Activated naive CD8-positive, alpha-beta T cell treated with anti-CD3 and anti-CD28 coated beads for 36 hours (primary cell): ENCODE measurements around the gene DNM2. TPM values are rescaled to one million over a fixed set of nuclear protein-coding genes. Genes with fewer than 3 reads are reported as not detected.

ENCODE experiments used
- DNase-seq: peaks from one replicate; pipeline ENCODE4 v3.0.0; 2021
- H3K27ac Mint-ChIP-seq: one replicate; pipeline ENCODE4 v1.8.0; 2022; ENCODE audit warnings: mild to moderate bottlenecking, moderate library complexity, mixed read lengths
- H3K27me3 Mint-ChIP-seq: one replicate; pipeline ENCODE4 v1.8.0; 2022; ENCODE audit warnings: mild to moderate bottlenecking, mixed read lengths
- H3K36me3 Mint-ChIP-seq: one replicate; pipeline ENCODE4 v1.8.0; 2021; ENCODE audit warnings: mild to moderate bottlenecking, mixed read lengths
- H3K4me1 Mint-ChIP-seq: one replicate; pipeline ENCODE4 v1.8.0; 2021; ENCODE audit warnings: mixed read lengths
- H3K4me3 Mint-ChIP-seq: one replicate; pipeline ENCODE4 v1.8.0; 2022; ENCODE audit warnings: mild to moderate bottlenecking, moderate library complexity, mixed read lengths
- H3K9me3 Mint-ChIP-seq: one replicate; pipeline ENCODE4 v1.8.0; 2022; ENCODE audit warnings: mixed read lengths
- total RNA-seq, 2 experiments: library from RNA; stranded (reverse); gene quantifications; one replicate each; pipeline ENCODE4 v1.2.3, GENCODE V29; 2021

The DNM2 gene
- total RNA-seq, 2 experiments from 2014 or later, result 127 to 133 TPM

GRCh38 chr19:10686193-10686592, 31.7 kb upstream of the DNM2 start:
- Mint-ChIP-seq H3K27ac (no peak overlapping the region), H3K36me3 (peaks cover 16% of the 10 kb centered on the region), H3K4me3 (no peak overlapping the region), H3K4me1 (peaks cover 1% of the 10 kb centered on the region), H3K27me3 (no peaks in the 10 kb centered on the region), H3K9me3 (no peaks in the 10 kb centered on the region)
- no peak for DNase-seq

GRCh38 chr19:10686661-10687517, 31.0 kb upstream of the DNM2 start:
- Mint-ChIP-seq H3K27ac (peak overlapping the region; percentile 42), H3K4me1 (peaks cover 1% of the 10 kb centered on the region), H3K4me3 (no peak overlapping the region), H3K27me3 (no peaks in the 10 kb centered on the region), H3K36me3 (peaks cover 20% of the 10 kb centered on the region), H3K9me3 (no peaks in the 10 kb centered on the region)
- no peak for DNase-seq

- Mint-ChIP-seq H3K4me3 (no peak overlapping the region), H3K9me3 (no peaks in the 10 kb centered on the region), H3K36me3 (peaks cover 23% of the 10 kb centered on the region), H3K27ac (peak overlapping the region; percentile 25), H3K27me3 (no peaks in the 10 kb centered on the region), H3K4me1 (peaks cover 3% of the 10 kb centered on the region)
- DNase-seq, result no peak
Observed at GRCh38 chr19:10687518-10688288, 30.2 kb upstream of the DNM2 start.

GRCh38 chr19:10688545-10689280, 29.2 kb upstream of the DNM2 start:
- H3K27ac Mint-ChIP-seq, result peak overlapping the region; percentile 22
- H3K36me3 Mint-ChIP-seq, result peaks cover 23% of the 10 kb centered on the region

GRCh38 chr19:10690341-10690781, 27.5 kb upstream of the DNM2 start:
- H3K36me3 Mint-ChIP-seq, result peaks cover 23% of the 10 kb centered on the region
- DNase-seq, result no peak
- peaks cover 10% of the 10 kb centered on the region for H3K4me1 Mint-ChIP-seq
- no peaks in the 10 kb centered on the region for H3K27me3 Mint-ChIP-seq
- no peaks in the 10 kb centered on the region for H3K9me3 Mint-ChIP-seq
- H3K27ac Mint-ChIP-seq, result no peak overlapping the region
- no peak overlapping the region for H3K4me3 Mint-ChIP-seq

More at GRCh38 chr19:10688545-10689280, 29.2 kb upstream of the DNM2 start:
- no peak for DNase-seq
- Mint-ChIP-seq H3K9me3 (no peaks in the 10 kb centered on the region), H3K27me3 (no peaks in the 10 kb centered on the region), H3K4me1 (peaks cover 4% of the 10 kb centered on the region), H3K4me3 (no peak overlapping the region)

GRCh38 chr19:10691178-10691881, 26.5 kb upstream of the DNM2 start:
- peaks cover 17% of the 10 kb centered on the region for H3K4me1 Mint-ChIP-seq
- peaks cover 23% of the 10 kb centered on the region for H3K36me3 Mint-ChIP-seq
- H3K27ac Mint-ChIP-seq, result peak overlapping the region; percentile 29
- no peaks in the 10 kb centered on the region for H3K9me3 Mint-ChIP-seq
- peaks cover 3% of the 10 kb centered on the region for H3K27me3 Mint-ChIP-seq
- no peak overlapping the region for H3K4me3 Mint-ChIP-seq
- DNase-seq, result no peak

GRCh38 chr19:10691883-10692282, 26.0 kb upstream of the DNM2 start:
- Mint-ChIP-seq H3K27ac (no peak overlapping the region), H3K9me3 (no peaks in the 10 kb centered on the region), H3K4me3 (no peak overlapping the region), H3K4me1 (peaks cover 17% of the 10 kb centered on the region), H3K27me3 (peaks cover 6% of the 10 kb centered on the region), H3K36me3 (peaks cover 23% of the 10 kb centered on the region)
- DNase-seq, result no peak

GRCh38 chr19:10692673-10693264, 25.1 kb upstream of the DNM2 start:
- DNase-seq, result no peak
- peaks cover 12% of the 10 kb centered on the region for H3K27me3 Mint-ChIP-seq
- H3K36me3 Mint-ChIP-seq, result peaks cover 23% of the 10 kb centered on the region
- H3K27ac Mint-ChIP-seq, result peak overlapping the region; percentile 0
- H3K4me3 Mint-ChIP-seq, result no peak overlapping the region
- H3K9me3 Mint-ChIP-seq, result no peaks in the 10 kb centered on the region
- peaks cover 17% of the 10 kb centered on the region for H3K4me1 Mint-ChIP-seq

- no peak overlapping the region for H3K27ac Mint-ChIP-seq
- H3K36me3 Mint-ChIP-seq, result peaks cover 21% of the 10 kb centered on the region
- no peaks in the 10 kb centered on the region for H3K9me3 Mint-ChIP-seq
- peaks cover 15% of the 10 kb centered on the region for H3K4me1 Mint-ChIP-seq
- peak overlapping the region; percentile 37 for H3K4me3 Mint-ChIP-seq
- no peak for DNase-seq
- H3K27me3 Mint-ChIP-seq, result peaks cover 17% of the 10 kb centered on the region
Observed at GRCh38 chr19:10694706-10695307, 23.1 kb upstream of the DNM2 start.

- no peaks in the 10 kb centered on the region for H3K9me3 Mint-ChIP-seq
- peak overlapping the region; percentile 43 for H3K27ac Mint-ChIP-seq
- DNase-seq, result peak; percentile 91
- H3K4me3 Mint-ChIP-seq, result peak overlapping the region; percentile 73
- H3K27me3 Mint-ChIP-seq, result peaks cover 17% of the 10 kb centered on the region
- peaks cover 13% of the 10 kb centered on the region for H3K36me3 Mint-ChIP-seq
- H3K4me1 Mint-ChIP-seq, result peaks cover 15% of the 10 kb centered on the region
Observed at GRCh38 chr19:10695401-10696398, 22.2 kb upstream of the DNM2 start.

- H3K4me3 Mint-ChIP-seq, result no peak overlapping the region
- DNase-seq, result peak; percentile 66
- no peak overlapping the region for H3K27ac Mint-ChIP-seq
- peaks cover 21% of the 10 kb centered on the region for H3K4me1 Mint-ChIP-seq
- H3K36me3 Mint-ChIP-seq, result peaks cover 7% of the 10 kb centered on the region
- H3K27me3 Mint-ChIP-seq, result peaks cover 17% of the 10 kb centered on the region
- no peaks in the 10 kb centered on the region for H3K9me3 Mint-ChIP-seq
Observed at GRCh38 chr19:10699650-10700335, 18.1 kb upstream of the DNM2 start.

GRCh38 chr19:10701955-10702525, 15.8 kb upstream of the DNM2 start:
- H3K36me3 Mint-ChIP-seq, result peaks cover 7% of the 10 kb centered on the region
- peak; percentile 51 for DNase-seq
- H3K9me3 Mint-ChIP-seq, result no peaks in the 10 kb centered on the region
- peaks cover 9% of the 10 kb centered on the region for H3K4me1 Mint-ChIP-seq
- H3K27ac Mint-ChIP-seq, result peak overlapping the region; percentile 91
- peak overlapping the region; percentile 92 for H3K4me3 Mint-ChIP-seq
- peaks cover 9% of the 10 kb centered on the region for H3K27me3 Mint-ChIP-seq
